Heart right ventricle (tissue), 16 donors: ENCODE measurements around the gene PRKN. TPM values are rescaled to one million over a fixed set of nuclear protein-coding genes. Genes with fewer than 3 reads are reported as not detected.

ENCODE experiments used
- ATAC-seq, 8 donors: fragments of 200-7000 bp; cut with Tn5 transposase; one replicate each; pipeline ENCODE4 v1.9.1; 2020; ENCODE audit warnings: mild to moderate bottlenecking in 8 of 8, moderate library complexity in 8 of 8, moderate number of reproducible peaks in 1 of 8
- DNase-seq, 2 donors: peaks; one replicate each; pipeline ENCODE4 v3.0.0-alpha.2; 2020
- H3K27ac ChIP-seq, 10 donors: fragments of 200-600 bp; sonication (generic) in 2 of 10; one replicate each; pipeline versions ENCODE4 v1.5.0 to v1.8.0; 2020 to 2022; ENCODE audit warnings: mild to moderate bottlenecking in 3 of 10
- H3K27me3 ChIP-seq, 7 donors: fragments of 200-600 bp; one replicate each; pipeline ENCODE4 v1.8.0; 2021 to 2022; ENCODE audit warnings: mild to moderate bottlenecking in 2 of 7
- H3K36me3 ChIP-seq, 9 donors: fragments of 200-600 bp; sonication (generic) in 1 of 9; one replicate each; pipeline versions ENCODE4 v1.5.0 to v1.8.0; 2020 to 2022; ENCODE audit warnings: mild to moderate bottlenecking in 2 of 9
- H3K4me1 ChIP-seq, 9 donors: fragments of 200-600 bp; sonication (generic) in 1 of 9; one replicate each; pipeline versions ENCODE4 v1.5.0 to v1.8.0; 2020 to 2022; ENCODE audit warnings: mild to moderate bottlenecking in 4 of 9
- H3K4me3 ChIP-seq, 10 donors: fragments of 200-600 bp; sonication (generic) in 2 of 10; one replicate each; pipeline versions ENCODE4 v1.5.0 to v1.8.0; 2020 to 2022; ENCODE audit warnings: mild to moderate bottlenecking in 7 of 10, moderate library complexity in 2 of 10
- H3K9me3 ChIP-seq, 11 donors: fragments of 200-600 bp in 10 of 11; sonication (generic) in 2 of 11; one replicate each; pipeline versions ENCODE4 v1.5.0 to v1.8.0; 2013 to 2022; ENCODE audit warnings: mild to moderate bottlenecking in 2 of 11, control low read depth in 1 of 11, moderate library complexity in 1 of 11
- CTCF ChIP-seq, 9 donors: fragments of 200-600 bp; sonication (generic) in 2 of 9; IDR thresholded peaks; one replicate each; pipeline versions ENCODE4 v1.5.0 to v1.8.0; 2021 to 2022; ENCODE audit warnings: antibody characterized with exemption in 9 of 9, mild to moderate bottlenecking in 5 of 9, moderate library complexity in 1 of 9
- WGBS, 2 donors: extraction: QIAGEN DNeasy Blood & Tissue Kit; methylation state at CpG; one replicate each; pipeline ENCODE4 v1.1.7; 2013; ENCODE audit warnings: inconsistent platforms in 1 of 2; 5-methylcytosine and 5-hydroxymethylcytosine counted together
- intact Hi-C, 10 donors: fragments of 100-400 bp; cut with DNase I; formaldehyde crosslinking; loops; one replicate each; pipeline versions ENCODE4 v1.11.1 to v1.14.2; 2022
- polyA plus RNA-seq, 2 donors: library from polyadenylated mRNA; stranded (reverse); fragments of 200-250 nt; gene quantifications; one replicate each; pipeline ENCODE4 v1.2.3, GENCODE V29; 2013
- total RNA-seq, 10 donors: library from RNA; stranded (reverse); fragmentation: NEBNext Ultra II Directional in 3 of 10; extraction: Animal tissue kit (Norgen Biotek cat#: 25700) in 3 of 10; gene quantifications; one replicate each; pipeline versions ENCODE4 v1.2.1 to v1.2.4, GENCODE V29; 2021 to 2023
- donor health status: Arrhythmogenic right ventricular cardiomyopathy.
- donor health status: ischemic (EF 13 %, LVEDD 7.1; RV severe dilation, severe dysfunction).
- donor health status: healthy with polysubstance abuse.
- donor health status: DM: no; HTN: yes; CAD: no.
- donor health status: DM: no; HTN: no; CAD: no.
- donor health status: ischemic (EF 25% LVEDD 6.9; RV normal size, moderate dysfunction).
- donor health status: ischemic (EF 25% LVEDD 5.7; RV mildly dilated, moderate dysfunction).
- donor health status: healthy.
- donor health status: DM: yes; HTN: yes; CAD: no.
- donor health status: Ischemic cardiomyopathy.
- donor health status: ischemic (EF 35%, LVEDD 5.7; RV mildly dilated, moderate dysfunction).
- donor health status: nonischemic (EF 11% LVEDD 7.7; RV severe dilation, severe dysfunction).
- donor health status: DM: yes; HTN: yes; CAD: no.
- donor health status: PGD.
- donor health status: ischemic (EF 29% LVEDD 5.4; RV normal size, mild dysfunction).
- donor health status: nonischemic (EF 23%, LVEDD 6.1; RV moderate dilation, normal function).

Gene PRKN
- total and polyA plus RNA-seq, 12 donors: 2.3 to 27.7 (median 26.3) TPM

GRCh38 chr6:162154001-162154400, 573.6 kb downstream of the PRKN start:
- DNase-seq (no peak), ATAC-seq (no peak)
- 73 to 82% methylated on average over 4 of the region's 4 CpGs for WGBS, 2 donors
- Histone ChIP-seq H3K27me3 (no peaks in the 10 kb centered on the region), H3K4me1 (peaks cover 0 to 14% (median 0%) of the 10 kb centered on the region in 9 donors), H3K9me3 (peaks cover 0 to 9% (median 0%) of the 10 kb centered on the region in 11 donors), H3K27ac (no peak overlapping the region), H3K36me3 (no peaks in the 10 kb centered on the region), H3K4me3 (no peak overlapping the region)
- intact Hi-C loops: no loop called here
- no peak for TF ChIP-seq CTCF (IDR thresholded peaks at IDR 0.05)

GRCh38 chr6:162153120-162153519, 574.4 kb downstream of the PRKN start:
- no peaks in the 10 kb centered on the region for H3K27me3 ChIP-seq
- H3K9me3 ChIP-seq: peaks cover 0 to 9% (median 0%) of the 10 kb centered on the region in 11 donors
- no peak overlapping the region for H3K27ac ChIP-seq
- peaks cover 0 to 14% (median 0%) of the 10 kb centered on the region in 9 donors for H3K4me1 ChIP-seq
- ATAC-seq: no peak
- no peak for TF ChIP-seq CTCF (IDR thresholded peaks at IDR 0.05)
- H3K36me3 ChIP-seq: no peaks in the 10 kb centered on the region
- intact Hi-C loops: no loop called here
- no peak overlapping the region for H3K4me3 ChIP-seq
- DNase-seq: no peak
- 86 to 92% methylated on average over 7 of the region's 7 CpGs for WGBS, 2 donors

- H3K4me1 ChIP-seq: peaks cover 0 to 5% (median 0%) of the 10 kb centered on the region in 9 donors
- H3K27me3 ChIP-seq: no peaks in the 10 kb centered on the region
- H3K9me3 ChIP-seq: peaks cover 0 to 9% (median 0%) of the 10 kb centered on the region in 11 donors
- intact Hi-C loops: no loop called here
- H3K36me3 ChIP-seq: no peaks in the 10 kb centered on the region
- H3K27ac ChIP-seq: no peak overlapping the region
- no peak for TF ChIP-seq CTCF (IDR thresholded peaks at IDR 0.05)
- no peak overlapping the region for H3K4me3 ChIP-seq
- DNase-seq (no peak), ATAC-seq (peak in 1 of 8 donors; percentile 42)
- 63 to 67% methylated on average over 6 of the region's 6 CpGs for WGBS, 2 donors
Measured at GRCh38 chr6:162151021-162151665, 576.4 kb downstream of the PRKN start.

- no peak overlapping the region for H3K27ac ChIP-seq
- H3K27me3 ChIP-seq: no peaks in the 10 kb centered on the region
- intact Hi-C loops: no loop called here
- peaks cover 0 to 9% (median 0%) of the 10 kb centered on the region in 11 donors for H3K9me3 ChIP-seq
- ATAC-seq (no peak), DNase-seq (no peak)
- H3K36me3 ChIP-seq: no peaks in the 10 kb centered on the region
- 92 to 94% methylated on average over 7 of the region's 7 CpGs for WGBS, 2 donors
- peaks cover 0 to 5% (median 0%) of the 10 kb centered on the region in 9 donors for H3K4me1 ChIP-seq
- no peak for TF ChIP-seq CTCF (IDR thresholded peaks at IDR 0.05)
- no peak overlapping the region for H3K4me3 ChIP-seq
Measured at GRCh38 chr6:162150295-162150694, 577.3 kb downstream of the PRKN start.
